NK-92 (cell line): ENCODE data around the gene CYP2C19.
"Not testable (repeated sequence)": the region's sequence is repeated elsewhere in the genome, so short reads cannot be mapped to it uniquely, and the experiment has no call there.

Experiments used
- DNase-seq: peaks from one replicate; lab custom pipeline; 2025; ENCODE audit not compliant: unreplicated experiment; lab: John Stamatoyannopoulos, UW

CYP2C19 gene

GRCh38 chr10:94762393-94762792 lies at the start of gene CYP2C19:
CYP2C19 (plus strand) TSS chr10:94762681; CDS start chr10:94762706, 25 bp downstream.
- no peak for DNase-seq

GRCh38 chr10:94725871-94726270 lies 36.6 kb upstream of the CYP2C19 start:
- no peak for DNase-seq

- no peak for DNase-seq
Measured at GRCh38 chr10:94735197-94735596, 27.3 kb upstream of the CYP2C19 start.

- no peak for DNase-seq
Measured at GRCh38 chr10:94738588-94738987, 23.9 kb upstream of the CYP2C19 start.

- no peak for DNase-seq
Measured at GRCh38 chr10:94747137-94747536, 15.3 kb upstream of the CYP2C19 start.

GRCh38 chr10:94747838-94748237 lies 14.6 kb upstream of the CYP2C19 start:
- no peak for DNase-seq

- DNase-seq, result no peak
Measured at GRCh38 chr10:94757916-94758315, 4.6 kb upstream of the CYP2C19 start.

GRCh38 chr10:94760586-94761178 lies 1.8 kb upstream of the CYP2C19 start:
- DNase-seq, result no peak

GRCh38 chr10:94775425-94775824 lies 12.9 kb downstream of the CYP2C19 start:
- not testable (repeated sequence) for DNase-seq

- no peak for DNase-seq
Measured at GRCh38 chr10:94777886-94778458, 15.5 kb downstream of the CYP2C19 start.

GRCh38 chr10:94780844-94781243 lies 18.4 kb downstream of the CYP2C19 start:
- DNase-seq, result no peak

GRCh38 chr10:94784256-94784655 lies 21.8 kb downstream of the CYP2C19 start:
- DNase-seq, result no peak

GRCh38 chr10:94785211-94785610 lies 22.7 kb downstream of the CYP2C19 start:
- no peak for DNase-seq

- DNase-seq, result not testable (repeated sequence)
Measured at GRCh38 chr10:94800551-94800950, 38.1 kb downstream of the CYP2C19 start.

- no peak for DNase-seq
Measured at GRCh38 chr10:94803307-94803706, 40.8 kb downstream of the CYP2C19 start.

- DNase-seq, result not testable (repeated sequence)
Measured at GRCh38 chr10:94830025-94830424, 67.5 kb downstream of the CYP2C19 start.

- no peak for DNase-seq
Measured at GRCh38 chr10:94846204-94846603, 83.7 kb downstream of the CYP2C19 start.

GRCh38 chr10:94850766-94851165 lies 88.3 kb downstream of the CYP2C19 start:
- DNase-seq, result no peak

- DNase-seq, result no peak
Measured at GRCh38 chr10:94851263-94851662, 88.8 kb downstream of the CYP2C19 start.

GRCh38 chr10:94852438-94852837 lies 90.0 kb downstream of the CYP2C19 start:
- DNase-seq, result no peak

GRCh38 chr10:94853065-94853464 lies 90.6 kb downstream of the CYP2C19 start:
- no peak for DNase-seq

- DNase-seq, result no peak
Measured at GRCh38 chr10:94858005-94858404, 95.5 kb downstream of the CYP2C19 start.

- no peak for DNase-seq
Measured at GRCh38 chr10:94859086-94859485, 96.6 kb downstream of the CYP2C19 start.
